Right forelimb (tissue), 1 donor: Measurements from ENCODE around the gene NUFIP2.
"Not testable (repeated sequence)": the region's sequence is repeated elsewhere in the genome, so short reads cannot be mapped to it uniquely, and the experiment has no call there.

ENCODE experiments used
- DNase-seq: peaks from one replicate; pipeline ENCODE4 v3.0.0-alpha.2; 2018

NUFIP2 gene, protein sequence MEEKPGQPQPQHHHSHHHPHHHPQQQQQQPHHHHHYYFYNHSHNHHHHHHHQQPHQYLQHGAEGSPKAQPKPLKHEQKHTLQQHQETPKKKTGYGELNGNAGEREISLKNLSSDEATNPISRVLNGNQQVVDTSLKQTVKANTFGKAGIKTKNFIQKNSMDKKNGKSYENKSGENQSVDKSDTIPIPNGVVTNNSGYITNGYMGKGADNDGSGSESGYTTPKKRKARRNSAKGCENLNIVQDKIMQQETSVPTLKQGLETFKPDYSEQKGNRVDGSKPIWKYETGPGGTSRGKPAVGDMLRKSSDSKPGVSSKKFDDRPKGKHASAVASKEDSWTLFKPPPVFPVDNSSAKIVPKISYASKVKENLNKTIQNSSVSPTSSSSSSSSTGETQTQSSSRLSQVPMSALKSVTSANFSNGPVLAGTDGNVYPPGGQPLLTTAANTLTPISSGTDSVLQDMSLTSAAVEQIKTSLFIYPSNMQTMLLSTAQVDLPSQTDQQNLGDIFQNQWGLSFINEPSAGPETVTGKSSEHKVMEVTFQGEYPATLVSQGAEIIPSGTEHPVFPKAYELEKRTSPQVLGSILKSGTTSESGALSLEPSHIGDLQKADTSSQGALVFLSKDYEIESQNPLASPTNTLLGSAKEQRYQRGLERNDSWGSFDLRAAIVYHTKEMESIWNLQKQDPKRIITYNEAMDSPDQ

GRCh38 chr17:29293890-29294579 is at the start of gene NUFIP2:
NUFIP2 (minus strand) TSS chr17:29294148; CDS start chr17:29294059, 89 bp downstream.
- peak; percentile 99 for DNase-seq

DNA sequence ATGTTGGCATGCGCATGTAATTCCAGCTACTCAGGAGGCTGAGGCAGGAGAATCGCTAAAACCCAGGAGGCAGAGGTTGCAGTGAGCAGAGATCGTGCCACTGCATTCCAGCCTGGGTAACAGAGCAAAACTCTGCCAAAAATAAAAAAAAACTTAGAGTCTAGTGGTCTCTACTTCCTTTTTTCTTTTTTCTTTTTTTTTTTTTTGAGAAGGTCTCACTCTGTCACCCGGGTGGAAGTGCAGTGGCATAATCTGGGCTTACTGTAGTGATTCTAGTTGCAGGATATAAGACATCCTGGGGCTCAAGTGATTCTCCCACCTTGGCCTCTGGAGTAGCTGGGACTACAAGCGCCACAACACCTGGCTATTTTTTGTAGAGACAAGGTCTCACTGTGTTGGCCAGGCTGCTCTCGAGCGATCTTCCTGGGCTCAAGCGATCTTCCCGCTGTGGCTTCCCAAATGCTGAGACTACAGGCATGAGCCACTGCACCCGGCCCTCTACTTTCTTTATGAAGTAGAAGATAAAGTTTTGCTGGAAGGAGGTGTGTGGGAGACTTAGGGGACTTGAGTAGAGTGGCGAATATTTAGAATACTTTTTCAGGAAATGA is 48.3 kb upstream of the NUFIP2 start:
- DNase-seq, result no peak

DNA sequence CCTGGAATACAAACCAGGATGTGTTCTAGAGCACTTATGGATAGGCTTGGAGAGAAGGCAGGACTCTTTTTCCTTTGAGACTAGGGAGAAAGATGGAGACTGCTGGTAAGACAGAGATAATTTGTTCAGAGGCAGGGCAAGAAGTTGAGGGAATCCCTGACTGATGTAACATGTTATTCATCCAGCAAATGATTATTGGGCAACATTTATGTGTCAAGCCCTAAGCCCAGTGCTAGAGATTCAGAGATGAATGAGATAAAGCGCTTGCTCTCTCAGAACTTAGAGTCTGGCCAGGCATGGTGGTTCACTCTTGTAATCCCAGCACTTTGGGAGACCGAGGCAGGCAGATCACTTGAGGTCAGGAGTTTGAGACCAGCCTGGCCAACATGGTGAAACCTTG is 47.8 kb upstream of the NUFIP2 start:
- no peak for DNase-seq

DNA sequence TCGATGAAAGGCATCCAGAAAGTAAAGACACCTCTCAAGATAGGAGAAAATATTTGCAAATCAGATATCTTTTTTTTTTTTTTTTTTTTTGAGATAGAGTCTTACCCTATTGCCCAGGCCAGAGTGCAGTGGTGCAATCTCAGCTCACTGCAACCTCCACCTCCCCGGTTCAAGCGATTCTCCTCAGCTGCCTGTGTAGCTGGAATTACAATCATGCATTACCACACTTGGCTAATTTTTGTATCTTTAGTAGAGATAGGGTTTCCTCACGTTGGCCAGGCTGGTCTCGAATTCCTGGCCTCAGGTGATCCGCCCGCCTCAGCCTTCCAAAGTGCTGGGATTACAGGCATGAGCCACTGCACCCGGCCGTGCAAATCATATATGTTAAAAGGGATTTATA is 45.1 kb upstream of the NUFIP2 start:
- not testable (repeated sequence) for DNase-seq

GRCh38 chr17:29331708-29332085 is 37.7 kb upstream of the NUFIP2 start:
- DNase-seq, result no peak

DNA sequence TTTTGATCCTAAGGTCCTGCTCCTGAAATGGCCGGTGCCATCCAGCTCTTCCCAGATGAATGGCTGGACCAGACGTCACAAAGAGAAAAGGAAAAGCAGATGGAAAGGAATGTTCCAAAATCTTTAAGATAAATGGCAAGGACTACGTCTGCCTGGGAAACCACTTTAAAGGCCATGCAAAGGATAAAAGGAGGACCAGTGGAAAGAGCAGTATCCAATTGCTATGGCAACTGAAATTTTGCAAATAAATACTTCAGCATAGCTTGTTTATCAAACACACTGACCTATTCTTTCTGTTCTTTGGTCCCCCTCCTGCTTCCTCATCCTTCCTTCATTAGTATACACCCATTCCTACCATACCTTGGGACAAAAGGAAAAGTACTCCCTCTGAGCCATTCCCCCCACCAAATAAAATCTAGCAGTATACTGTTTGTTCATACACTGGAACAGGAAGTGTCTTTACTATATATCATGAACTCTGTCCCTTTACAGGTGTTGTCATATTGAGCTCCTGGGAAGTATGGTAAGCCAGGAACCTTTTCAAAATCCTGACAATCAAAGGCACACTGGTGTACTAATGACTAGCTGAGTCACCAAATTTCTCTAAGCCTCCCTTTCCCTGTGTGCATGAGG is 37.2 kb upstream of the NUFIP2 start:
- DNase-seq, result no peak

DNA sequence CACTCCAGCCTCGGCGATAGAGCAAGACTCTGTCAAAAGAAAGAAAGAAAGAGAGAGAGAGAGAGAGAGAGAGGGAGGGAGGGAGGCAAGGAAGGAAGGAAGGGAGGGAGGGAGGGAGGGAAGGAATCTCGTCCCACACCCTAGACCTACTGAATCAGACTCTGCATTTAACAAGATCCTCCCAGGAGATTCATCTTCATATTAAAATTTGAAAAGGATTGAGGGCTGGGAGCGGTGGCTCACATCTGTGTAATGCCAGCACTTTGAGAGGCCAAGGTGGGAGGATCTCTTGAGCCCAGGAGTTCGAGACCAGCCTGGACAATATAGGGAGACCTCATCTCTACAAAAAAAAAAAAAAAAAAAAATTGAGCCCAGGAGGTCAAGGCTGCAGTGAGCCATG is 33.5 kb upstream of the NUFIP2 start:
- no peak for DNase-seq

DNA sequence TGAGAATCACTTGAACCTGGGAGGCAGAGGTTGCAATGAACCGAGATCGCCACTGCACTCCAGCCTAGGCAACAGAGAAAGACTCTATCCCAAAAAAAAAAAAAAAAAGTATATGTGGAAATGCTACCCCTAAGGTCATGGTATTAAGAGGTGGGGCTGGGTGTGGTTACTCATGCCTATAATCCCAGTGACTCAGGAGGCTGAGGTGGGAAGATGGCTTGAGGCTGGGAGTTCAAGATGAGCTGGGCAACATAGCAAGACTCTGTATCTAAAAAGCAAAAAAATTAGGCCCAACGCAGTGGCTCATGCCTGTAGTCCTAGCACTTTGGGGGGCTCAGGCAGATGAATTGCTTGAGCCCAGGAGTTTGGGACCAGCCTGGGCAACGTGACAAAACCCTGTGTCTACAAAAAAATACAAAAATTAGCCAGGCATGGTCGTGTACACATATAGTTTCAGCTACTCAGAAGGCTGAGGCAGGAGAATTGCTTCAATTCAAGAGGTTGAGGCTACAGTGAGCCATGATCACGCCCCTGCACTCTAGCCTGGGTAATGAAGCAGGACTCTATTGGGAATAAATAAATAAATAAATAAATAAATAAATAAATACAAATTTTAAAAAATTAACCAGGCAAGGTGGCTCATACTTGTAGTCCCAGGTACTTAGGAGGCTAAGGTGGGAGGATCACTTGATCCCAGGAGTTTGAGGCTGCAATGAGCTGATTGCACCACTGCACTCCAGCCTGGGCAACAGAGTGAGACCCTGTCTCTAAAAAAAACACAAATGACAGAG is 32.3 kb upstream of the NUFIP2 start:
- DNase-seq, result no peak

GRCh38 chr17:29322363-29322762 is 28.4 kb upstream of the NUFIP2 start:
- DNase-seq, result no peak

DNA sequence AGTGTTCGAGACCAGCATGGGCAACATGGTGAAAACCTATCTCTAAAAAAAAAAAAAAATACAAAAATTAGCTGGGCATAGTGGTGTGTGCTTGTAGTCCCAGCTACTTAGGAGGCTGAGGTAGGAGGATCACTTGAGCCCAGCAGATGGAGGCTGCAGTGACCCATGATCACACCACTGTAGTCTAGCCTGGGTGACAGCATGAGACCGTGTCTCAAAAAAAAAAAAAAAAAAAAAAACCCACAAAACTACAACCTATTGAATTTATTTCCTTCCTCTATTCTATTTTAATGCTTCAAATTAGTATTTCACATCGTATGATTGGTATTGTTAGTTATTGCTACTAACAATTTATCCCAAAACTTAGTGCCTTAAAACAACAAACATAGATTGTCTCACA is 9.4 kb upstream of the NUFIP2 start:
- DNase-seq, result no peak

GRCh38 chr17:29299031-29299430 is 5.1 kb upstream of the NUFIP2 start:
- no peak for DNase-seq

- DNase-seq, result no peak
Measured at GRCh38 chr17:29295420-29295819, 1.5 kb upstream of the NUFIP2 start.

- no peak for DNase-seq
Measured at GRCh38 chr17:29294580-29294900, 592 bp upstream of the NUFIP2 start.

DNA sequence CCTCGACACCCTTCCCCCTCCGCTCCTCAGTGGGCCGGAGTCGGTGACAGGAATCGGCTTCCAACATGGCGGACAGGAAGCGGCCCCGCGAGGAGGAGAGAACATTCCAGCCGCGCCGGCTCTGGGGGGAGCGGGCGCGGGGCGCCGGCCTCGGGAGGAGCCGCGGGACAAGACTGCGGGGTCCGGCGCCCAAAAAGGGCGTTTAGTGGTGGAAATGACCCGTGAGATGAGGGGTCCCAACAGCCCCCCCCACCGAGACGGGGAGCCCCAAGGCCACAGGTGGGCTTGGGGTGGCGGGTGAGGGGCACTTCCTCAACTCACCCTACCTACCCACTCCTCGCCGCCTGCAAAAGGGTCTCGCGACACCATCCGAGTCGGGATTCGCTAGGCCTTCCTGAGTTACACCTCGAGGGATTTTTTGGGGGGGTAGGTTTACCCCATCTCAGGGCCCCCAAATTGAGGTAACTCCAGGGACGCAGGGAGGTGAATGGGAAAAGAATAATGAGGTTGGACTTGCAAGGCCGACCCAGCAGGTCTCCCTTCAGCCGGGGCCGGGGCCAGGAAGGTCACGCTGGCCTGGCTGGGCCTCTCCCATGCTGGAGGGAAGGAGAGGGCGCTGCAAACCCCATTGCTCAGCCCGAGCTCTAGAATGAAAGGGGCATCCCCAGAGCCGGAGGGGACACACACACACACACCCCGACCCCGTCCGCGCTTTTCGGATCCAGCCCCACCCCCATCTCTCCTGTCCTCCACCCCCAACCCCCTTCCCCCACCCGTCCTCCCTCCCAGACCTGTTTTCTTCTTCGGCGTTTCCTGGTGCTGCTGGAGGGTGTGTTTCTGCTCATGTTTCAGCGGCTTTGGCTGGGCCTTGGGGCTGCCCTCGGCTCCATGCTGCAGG is 707 bp downstream of the NUFIP2 start:
- DNase-seq, result peak; percentile 79

DNA sequence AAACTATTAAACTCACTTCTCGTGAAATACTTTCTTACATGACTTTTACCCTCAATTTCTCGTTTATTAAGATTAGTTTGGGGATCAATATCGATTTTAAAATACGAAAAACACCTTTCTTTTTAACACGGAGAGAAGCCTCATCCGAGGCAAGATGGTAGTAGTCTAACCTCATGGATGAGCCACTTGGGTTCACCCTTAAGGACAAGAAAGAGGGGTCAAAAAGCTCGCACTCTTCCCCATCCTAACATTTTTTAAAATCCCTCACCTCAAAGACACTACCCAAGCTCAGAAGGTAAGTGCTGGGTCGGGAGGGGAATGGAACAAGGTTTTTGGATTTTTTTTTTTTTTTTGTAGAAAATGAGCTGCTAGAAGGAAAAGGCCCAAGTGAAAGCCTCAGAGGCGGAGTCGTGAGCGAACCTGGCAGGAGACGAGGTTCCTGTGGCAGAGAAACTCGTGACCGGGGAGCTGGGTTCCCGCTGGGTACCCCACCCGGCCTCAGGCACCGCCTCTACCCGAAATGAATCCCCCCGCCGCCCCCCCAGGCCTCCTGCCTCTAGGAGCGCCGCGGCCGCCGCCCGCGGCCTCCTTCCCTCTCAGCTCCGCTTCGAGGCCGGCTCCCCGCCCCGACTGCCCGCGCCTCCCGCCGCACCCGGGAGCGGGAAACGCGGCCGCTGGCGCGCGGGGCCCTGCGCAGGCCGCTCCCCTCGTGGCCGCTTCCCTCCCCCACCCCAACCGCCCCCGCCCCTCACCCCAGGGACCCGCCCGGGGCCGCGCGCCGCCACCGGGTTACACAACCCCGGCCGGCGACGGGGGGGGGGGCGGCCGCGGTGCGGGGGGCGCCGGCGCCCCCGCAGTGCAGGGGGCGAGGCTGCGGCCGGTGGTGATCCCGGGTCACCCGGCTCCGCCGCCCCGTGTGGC is 1.6 kb downstream of the NUFIP2 start:
- peak; percentile 80 for DNase-seq

- no peak for DNase-seq
Measured at GRCh38 chr17:29291163-29291752, 2.7 kb downstream of the NUFIP2 start.

- no peak for DNase-seq
Measured at GRCh38 chr17:29289852-29290251, 4.1 kb downstream of the NUFIP2 start.

GRCh38 chr17:29283961-29284360 is 10.0 kb downstream of the NUFIP2 start:
- no peak for DNase-seq

DNA sequence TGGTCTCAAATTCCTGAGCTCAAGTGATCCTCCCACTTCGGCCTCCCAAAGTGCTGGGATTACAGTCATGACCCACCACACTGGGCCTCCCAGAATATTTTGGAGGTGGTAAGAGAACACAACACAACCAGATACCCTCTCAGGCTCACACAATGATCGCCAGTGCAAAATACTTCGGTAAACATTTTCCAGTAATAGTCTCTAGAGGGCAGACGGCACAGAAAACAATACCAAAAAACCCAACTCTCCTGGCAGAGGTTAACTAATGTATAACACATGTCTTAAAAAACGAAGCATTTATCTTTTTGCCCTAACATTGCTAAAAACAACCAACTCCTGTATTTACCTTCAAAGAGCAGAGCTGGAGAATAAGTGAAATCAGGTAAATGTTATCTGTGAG is 10.5 kb downstream of the NUFIP2 start:
- DNase-seq, result no peak
